Measurements from ENCODE around the gene HDAC4. TPM values are rescaled to one million over a fixed set of nuclear protein-coding genes. Genes with fewer than 3 reads are reported as not detected.

The HDAC4 gene
- total and polyA plus RNA-seq, 2 of the 8 experiments (the other 6 are each of a cell fraction or from before 2014, with no cell fraction given): 15.4 to 31.5 TPM

- no peak for TF ChIP-seq RXRA (IDR thresholded peaks at IDR 0.05; ENCODE audit: insufficient read depth, low read depth, low read length)
Observed at GRCh38 chr2:239048736-239049135, 352.1 kb downstream of the HDAC4 start (continued).

All from H1 (cell line).